Endodermal cell (in vitro differentiated cells): ENCODE data around the gene WWP2. TPM values are rescaled to one million over a fixed set of nuclear protein-coding genes. Genes with fewer than 3 reads are reported as not detected.

Experiments used
- DNase-seq: peaks from one replicate; pipeline ENCODE4 v3.0.0-alpha.2; 2017
- H3K27ac ChIP-seq: 2 replicates; pipeline ENCODE4 v1.5.1; 2013; ENCODE audit warnings: mild to moderate bottlenecking, low read depth, low read length, moderate library complexity
- H3K27me3 ChIP-seq: 2 replicates; pipeline ENCODE4 v1.6.1; 2013; ENCODE audit warnings: mild to moderate bottlenecking, low read length, moderate library complexity; ENCODE audit not compliant: insufficient read depth, control insufficient read depth, poor library complexity, severe bottlenecking
- H3K36me3 ChIP-seq: 2 replicates; pipeline ENCODE4 v1.7.0; 2013; ENCODE audit warnings: mild to moderate bottlenecking, low read length, moderate library complexity; ENCODE audit not compliant: control insufficient read depth, insufficient read depth
- H3K4me1 ChIP-seq: one replicate; pipeline ENCODE4 v1.7.0; 2013; ENCODE audit warnings: low read length; ENCODE audit not compliant: control insufficient read depth, insufficient read depth
- H3K4me3 ChIP-seq: 2 replicates; pipeline ENCODE4 v1.5.1; 2013; ENCODE audit warnings: mild to moderate bottlenecking, low read length, moderate library complexity
- H3K9ac ChIP-seq: 2 replicates; pipeline ENCODE4 v1.6.1; 2013; ENCODE audit warnings: mild to moderate bottlenecking, low read length, moderate library complexity; ENCODE audit not compliant: poor library complexity, severe bottlenecking; ENCODE audit errors: extremely low read depth
- H3K9me3 ChIP-seq: 2 replicates; pipeline ENCODE4 v1.6.1; 2013; ENCODE audit warnings: mild to moderate bottlenecking, low read length, moderate library complexity; ENCODE audit not compliant: control insufficient read depth
- H3K27ac Mint-ChIP-seq: 2 replicates; pipeline ENCODE4 v1.8.0; 2020; ENCODE audit warnings: mixed read lengths
- H3K27me3 Mint-ChIP-seq: 2 replicates; pipeline ENCODE4 v1.8.0; 2021; ENCODE audit warnings: mild to moderate bottlenecking, mixed read lengths; ENCODE audit not compliant: insufficient read depth
- H3K36me3 Mint-ChIP-seq: 2 replicates; pipeline ENCODE4 v1.8.0; 2020; ENCODE audit warnings: low read depth, mixed read lengths
- H3K4me1 Mint-ChIP-seq: 2 replicates; pipeline ENCODE4 v1.8.0; 2020; ENCODE audit warnings: mixed read lengths
- H3K4me3 Mint-ChIP-seq: 2 replicates; pipeline ENCODE4 v1.8.0; 2020; ENCODE audit warnings: mild to moderate bottlenecking, moderate library complexity, mixed read lengths
- H3K9me3 Mint-ChIP-seq: 2 replicates; pipeline ENCODE4 v1.8.0; 2020; ENCODE audit warnings: mild to moderate bottlenecking, mixed read lengths
- CTCF ChIP-seq: fragments of 200-600 bp; sonication (generic); conservative IDR thresholded peaks from 2 replicates; pipeline ENCODE4 v1.5.0; 2021; ENCODE audit warnings: antibody characterized with exemption, mild to moderate bottlenecking
- WGBS, 2 experiments: methylation state at CpG; one replicate each; pipeline versions ENCODE4 v1.1.5 to v1.1.7; 2013; ENCODE audit warnings: missing lambda C conversion rate in 2 of 2, mixed read lengths in 1 of 2; ENCODE audit not compliant: insufficient coverage in 1 of 2, insufficient read length in 1 of 2; 5-methylcytosine and 5-hydroxymethylcytosine counted together
- total RNA-seq, 2 donors: library from RNA; stranded (reverse); fragmentation: NEBNext Ultra II Directional in 1 of 2; extraction: Animal tissue kit (Norgen Biotek cat#: 25700) in 1 of 2; gene quantifications; 2 replicates in 1 of 2; 3 replicates in 1 of 2; pipeline ENCODE4 v1.2.1, GENCODE V29; 2021

WWP2 gene
- total RNA-seq, 2 donors from 2014 or later = 42.3 to 50.0 TPM

- H3K36me3 ChIP-seq = no peaks in the 10 kb centered on the region
Observed at GRCh38 chr16:69732101-69732500, 30.0 kb upstream of the WWP2 start.

DNA sequence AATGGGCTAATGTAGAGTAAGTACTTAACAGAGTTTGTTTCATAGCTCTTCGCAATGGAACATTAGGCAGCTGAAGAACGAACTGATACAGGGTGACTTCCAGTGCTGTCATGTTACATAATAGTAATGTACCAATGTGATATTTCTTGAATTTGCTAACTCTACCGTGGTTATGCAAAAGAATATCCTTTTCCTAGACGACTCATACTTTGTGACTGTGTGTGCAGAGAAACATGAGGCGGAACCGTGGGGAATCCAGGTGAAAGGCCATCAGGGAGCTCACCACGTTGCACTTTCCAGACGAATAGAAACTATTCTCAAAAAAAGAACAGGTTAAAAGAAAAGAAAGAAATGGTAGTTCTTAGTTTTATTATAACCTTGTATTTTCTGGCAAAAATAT is 20.6 kb upstream of the WWP2 start:
- DNase-seq = no peak
- peaks cover 64% of the 10 kb centered on the region for H3K36me3 ChIP-seq
- H3K9me3 ChIP-seq = no peaks in the 10 kb centered on the region
- Mint-ChIP-seq H3K4me3 (no peak overlapping the region), H3K4me1 (no peaks in the 10 kb centered on the region), H3K27ac (no peak overlapping the region), H3K9me3 (no peaks in the 10 kb centered on the region), H3K27me3 (no peaks in the 10 kb centered on the region), H3K36me3 (peaks cover 65% of the 10 kb centered on the region)
- no peak for TF ChIP-seq CTCF
- no peaks in the 10 kb centered on the region for H3K4me1 ChIP-seq
- H3K27ac ChIP-seq = no peak overlapping the region
- no peaks in the 10 kb centered on the region for H3K27me3 ChIP-seq
- 94 to 99% methylated on average over 8 of the region's 8 CpGs for WGBS, 2 experiments
- no peak overlapping the region for H3K9ac ChIP-seq
- no peak overlapping the region for H3K4me3 ChIP-seq

More at GRCh38 chr16:69732101-69732500, 30.0 kb upstream of the WWP2 start:
- H3K36me3 Mint-ChIP-seq = peaks cover 2% of the 10 kb centered on the region
- no peak for TF ChIP-seq CTCF
- H3K4me3 ChIP-seq = no peak overlapping the region
- H3K4me3 Mint-ChIP-seq = no peak overlapping the region
- H3K27me3 Mint-ChIP-seq = no peaks in the 10 kb centered on the region
- no peak overlapping the region for H3K9ac ChIP-seq
- no peaks in the 10 kb centered on the region for H3K27me3 ChIP-seq
- H3K4me1 Mint-ChIP-seq = peaks cover 5% of the 10 kb centered on the region
- H3K4me1 ChIP-seq = no peaks in the 10 kb centered on the region
- H3K9me3 ChIP-seq = no peaks in the 10 kb centered on the region
- no peak overlapping the region for H3K27ac ChIP-seq
- 93 to 96% methylated on average over 5 to 6 of the region's 6 CpGs for WGBS, 2 experiments
- no peaks in the 10 kb centered on the region for H3K9me3 Mint-ChIP-seq
- DNase-seq = no peak
- no peak overlapping the region for H3K27ac Mint-ChIP-seq

- no peaks in the 10 kb centered on the region for H3K27me3 Mint-ChIP-seq
- Histone ChIP-seq H3K27me3 (no peaks in the 10 kb centered on the region), H3K4me3 (no peak overlapping the region), H3K9me3 (no peaks in the 10 kb centered on the region), H3K9ac (no peak overlapping the region), H3K27ac (no peak overlapping the region), H3K4me1 (no peaks in the 10 kb centered on the region), H3K36me3 (peaks cover 66% of the 10 kb centered on the region)
- H3K27ac Mint-ChIP-seq = peak overlapping the region; percentile 74
- TF ChIP-seq CTCF = no peak
- no peak overlapping the region for H3K4me3 Mint-ChIP-seq
- no peaks in the 10 kb centered on the region for H3K9me3 Mint-ChIP-seq
- DNase-seq = no peak
- WGBS, 2 experiments = 94 to 96% methylated on average over 11 to 39 of the region's 41 CpGs
- peaks cover 1% of the 10 kb centered on the region for H3K4me1 Mint-ChIP-seq
- peaks cover 69% of the 10 kb centered on the region for H3K36me3 Mint-ChIP-seq
Observed at GRCh38 chr16:69741951-69742904, 19.9 kb upstream of the WWP2 start.
